Ecto neural progenitor cell (in vitro differentiated cells): Measurements from ENCODE around the gene HES6.

ENCODE experiments used
- DNase-seq: peaks from one replicate; pipeline ENCODE4 v3.0.0-alpha.2; 2018; ENCODE audit warnings: low spot score

HES6 gene

GRCh38 chr2:238254095-238254723 lies 14.4 kb upstream of the HES6 start:
- DNase-seq: no peak

GRCh38 chr2:238252766-238253630 lies 13.2 kb upstream of the HES6 start:
- no peak for DNase-seq

GRCh38 chr2:238251986-238252385 lies 12.1 kb upstream of the HES6 start:
- DNase-seq: no peak

DNA sequence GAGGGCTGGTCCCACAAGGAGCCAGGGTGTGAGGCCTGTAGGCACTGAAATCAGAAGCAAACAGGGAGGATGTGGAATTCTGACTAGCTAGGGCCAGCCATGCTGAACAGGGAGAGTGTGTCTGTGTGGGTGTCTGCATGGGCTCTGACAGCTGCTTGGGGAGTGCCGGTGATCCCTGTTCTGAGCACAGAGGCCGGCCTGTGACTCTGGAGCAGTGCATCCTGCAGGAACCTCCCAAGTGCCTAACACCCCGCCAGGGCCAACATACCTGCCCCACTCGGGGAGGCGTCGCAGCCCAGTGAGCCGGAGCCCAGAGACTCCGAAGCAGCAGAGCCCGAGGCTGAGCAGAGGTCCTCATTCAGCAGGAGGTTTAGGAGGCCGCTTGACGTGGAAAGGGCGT lies 11.5 kb upstream of the HES6 start:
- no peak for DNase-seq

DNA sequence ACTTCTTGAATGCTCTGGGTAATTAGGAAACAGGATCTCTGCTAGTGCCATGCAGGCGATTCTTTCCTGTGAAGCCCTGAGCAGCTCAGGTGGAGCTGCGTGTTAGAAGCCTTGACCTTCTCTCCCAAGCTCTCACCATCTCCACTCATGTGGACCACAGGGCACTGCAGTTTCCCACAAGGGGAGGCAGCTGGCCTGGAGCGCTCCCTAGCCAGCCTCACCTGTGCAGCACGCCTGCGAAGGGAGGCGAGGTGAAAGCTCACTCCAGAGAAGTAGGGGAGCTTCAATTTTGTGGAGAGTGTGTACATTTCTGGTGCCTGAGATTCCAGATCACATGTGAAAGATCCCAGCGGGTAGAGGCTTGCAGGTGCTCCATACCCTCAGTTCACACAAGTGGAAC lies 11.1 kb upstream of the HES6 start:
- no peak for DNase-seq

GRCh38 chr2:238247841-238248453 lies 8.1 kb upstream of the HES6 start:
- no peak for DNase-seq

DNA sequence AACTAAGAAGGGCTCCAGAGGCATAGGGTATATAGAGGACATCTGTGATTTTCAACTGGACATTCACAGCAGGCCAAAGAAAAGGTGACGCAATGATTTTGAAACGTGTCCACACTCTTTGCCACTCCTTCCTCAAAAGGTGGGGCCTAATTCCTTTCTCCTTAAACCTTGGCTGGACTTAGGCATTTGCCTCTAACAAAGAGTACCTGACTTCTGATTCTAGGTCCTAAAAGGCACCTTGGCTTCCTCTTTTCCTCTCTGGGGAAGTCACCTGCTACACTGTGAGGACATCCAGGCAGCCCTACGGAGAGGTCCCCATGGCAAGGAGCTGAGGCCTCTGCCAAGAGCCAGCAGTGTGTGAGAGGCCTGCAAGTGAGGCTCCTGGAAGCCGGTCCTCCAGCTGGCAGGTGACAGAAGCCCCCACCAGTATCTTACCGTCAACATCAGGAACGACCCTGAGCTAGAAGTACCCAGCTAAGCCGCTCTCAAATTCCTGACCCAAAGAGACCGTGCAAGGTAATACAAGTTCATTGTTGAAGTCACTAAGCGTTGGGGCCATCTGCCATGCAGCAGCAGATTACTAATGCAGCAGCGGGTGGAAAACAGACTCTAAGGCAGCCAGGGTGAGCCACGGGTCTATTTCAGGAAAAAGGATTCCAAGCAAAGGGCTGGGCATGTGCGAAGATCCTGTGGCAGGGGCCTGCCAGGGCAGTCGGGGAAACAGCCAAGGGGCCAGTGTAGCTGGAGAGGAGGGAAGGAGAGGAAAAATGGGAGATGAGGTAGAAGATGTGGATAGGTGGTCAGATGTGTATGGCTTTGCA lies 7.4 kb upstream of the HES6 start:
- DNase-seq: no peak

GRCh38 chr2:238244151-238244550 lies 4.3 kb upstream of the HES6 start:
- no peak for DNase-seq

DNA sequence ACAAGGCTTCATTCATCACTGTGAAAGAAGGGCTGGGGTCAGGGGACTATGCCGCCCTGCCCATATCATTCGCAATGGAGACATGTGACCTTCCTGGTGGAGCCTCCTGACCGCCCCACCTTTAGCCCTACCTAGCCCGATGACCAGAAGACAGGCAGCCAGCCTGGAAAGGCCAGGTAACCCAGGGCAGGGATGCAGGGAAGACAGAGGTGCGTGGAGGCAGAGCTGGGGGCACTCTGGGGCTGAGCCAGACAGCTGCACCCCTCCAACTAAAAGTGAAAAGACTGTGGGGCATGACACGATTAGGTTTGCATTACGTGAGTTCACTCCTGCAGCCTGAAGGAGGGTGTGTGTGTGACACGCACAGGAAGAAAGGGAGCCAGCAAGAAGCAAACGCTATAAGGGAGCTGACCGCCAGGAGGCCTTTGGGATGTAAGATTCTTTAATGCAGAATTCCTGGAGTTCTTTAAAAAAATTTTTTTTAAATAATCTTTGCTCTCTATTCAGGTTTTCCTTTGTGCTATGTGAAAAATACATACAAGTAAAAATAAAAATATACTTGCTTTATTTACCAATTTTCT lies 3.7 kb upstream of the HES6 start:
- no peak for DNase-seq

- DNase-seq: no peak
Measured at GRCh38 chr2:238242731-238243495, 3.1 kb upstream of the HES6 start.

- DNase-seq: no peak
Measured at GRCh38 chr2:238241970-238242369, 2.1 kb upstream of the HES6 start.

GRCh38 chr2:238240757-238241711 lies 1.2 kb upstream of the HES6 start:
- peak; percentile 88 for DNase-seq

DNA sequence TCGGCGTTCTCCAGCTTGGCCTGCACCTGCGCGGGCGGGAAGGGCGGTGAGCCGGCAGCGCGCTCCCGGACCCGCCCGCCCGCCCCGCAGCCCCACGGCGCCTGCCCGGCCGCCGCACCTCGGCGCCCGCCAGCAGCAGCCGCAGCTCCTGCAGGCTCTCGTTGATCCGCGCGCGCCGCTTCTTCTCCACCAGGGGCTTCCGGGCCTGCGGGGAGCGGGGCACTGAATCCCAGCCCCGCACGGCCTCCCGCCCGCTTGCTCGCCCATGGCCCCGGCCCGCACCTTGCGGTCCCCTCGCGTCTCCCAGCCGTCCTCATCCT lies 335 bp downstream of the HES6 start:
- DNase-seq: no peak

DNA sequence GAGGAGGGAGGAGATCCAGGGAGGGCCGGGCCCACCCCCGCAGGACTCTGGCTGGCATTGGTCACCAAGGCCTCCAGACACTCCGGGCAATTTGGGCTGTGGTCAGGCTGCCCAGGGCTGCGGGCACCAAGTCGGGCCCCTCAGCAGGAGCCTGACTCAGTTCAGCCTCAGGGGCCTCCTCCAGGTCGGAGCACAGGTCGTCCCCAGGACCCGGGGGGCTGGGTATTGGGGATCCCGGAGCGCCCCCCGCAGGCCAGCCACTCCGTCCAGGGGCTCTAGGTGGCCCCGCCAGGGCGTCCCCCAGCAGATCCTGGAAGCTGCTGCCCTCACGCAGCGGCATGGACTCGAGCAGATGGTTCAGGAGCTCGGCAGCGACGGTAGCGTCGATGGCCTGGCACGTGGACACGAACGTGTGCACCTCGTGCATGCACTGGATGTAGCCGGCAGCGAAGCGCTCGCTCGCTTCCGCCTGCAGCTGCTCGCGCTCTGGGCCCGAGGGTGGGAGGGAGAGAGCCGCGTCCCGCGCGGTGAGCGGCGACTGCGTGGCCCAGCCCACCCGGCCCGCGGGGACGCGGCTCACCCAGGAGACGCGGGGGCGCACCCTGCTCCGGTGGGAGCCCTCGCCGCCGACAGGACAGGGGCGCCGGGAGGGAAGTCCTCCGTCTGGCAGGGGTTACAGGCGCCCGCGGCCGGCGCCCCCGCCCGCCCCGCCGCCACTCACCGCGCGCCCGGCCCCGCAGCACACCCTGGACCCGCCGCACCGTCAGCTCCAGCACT lies 884 bp downstream of the HES6 start:
- DNase-seq: no peak

DNA sequence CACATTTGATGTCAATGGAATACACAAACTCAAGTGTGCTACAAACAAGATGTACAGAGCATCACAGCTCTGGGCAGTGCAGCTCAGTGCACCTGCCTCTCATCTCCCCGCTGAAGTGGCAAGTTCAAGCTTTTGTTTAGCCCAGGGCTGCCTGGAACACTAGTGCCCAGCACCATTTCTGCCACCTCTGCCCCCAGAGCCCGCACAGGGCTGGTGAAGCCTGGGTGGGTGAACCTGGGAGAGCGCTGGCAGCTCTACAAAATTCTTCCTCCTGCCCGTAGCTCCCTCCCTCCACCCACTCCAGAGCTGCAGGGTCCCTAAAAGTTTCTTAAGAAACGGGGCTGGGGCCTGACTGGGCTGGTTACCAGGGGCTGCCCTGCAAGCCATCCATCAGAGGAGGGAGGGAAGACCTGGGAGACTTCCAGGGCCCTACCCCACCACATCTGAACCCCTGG lies 1.5 kb downstream of the HES6 start:
- DNase-seq: no peak

DNA sequence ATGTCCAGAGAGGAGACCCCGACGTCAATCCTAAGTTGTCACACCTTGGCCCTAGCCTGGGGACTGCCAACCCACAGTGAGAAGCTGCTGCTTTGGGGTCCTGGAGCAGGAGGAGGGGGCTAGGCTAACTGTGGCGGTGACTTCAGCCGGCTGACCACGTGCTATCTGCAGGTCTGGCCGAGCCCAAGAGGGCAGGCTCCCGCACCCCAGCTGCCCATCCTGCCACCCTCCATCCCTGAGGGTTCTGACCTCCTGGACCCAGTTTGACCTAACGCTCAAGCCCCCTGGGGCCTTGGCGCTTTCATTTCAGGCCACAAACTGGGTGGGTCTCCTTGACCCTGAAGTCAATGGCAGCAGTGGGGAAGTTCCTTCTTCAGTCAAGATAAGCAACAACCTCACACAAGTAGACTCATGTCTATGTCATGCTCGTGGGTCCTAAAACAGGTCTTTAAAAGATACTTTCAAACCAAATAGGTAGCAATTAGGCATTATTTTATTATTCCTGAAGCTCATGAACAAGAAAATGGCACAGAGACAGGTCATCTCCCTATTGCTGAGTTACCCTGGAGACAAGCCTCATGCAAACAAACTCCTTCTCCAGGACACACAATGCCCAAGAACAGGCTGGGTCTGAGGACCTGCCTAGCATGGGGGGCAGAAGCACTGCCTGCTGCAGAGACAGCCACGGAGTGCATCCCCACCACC lies 2.3 kb downstream of the HES6 start:
- no peak for DNase-seq

DNA sequence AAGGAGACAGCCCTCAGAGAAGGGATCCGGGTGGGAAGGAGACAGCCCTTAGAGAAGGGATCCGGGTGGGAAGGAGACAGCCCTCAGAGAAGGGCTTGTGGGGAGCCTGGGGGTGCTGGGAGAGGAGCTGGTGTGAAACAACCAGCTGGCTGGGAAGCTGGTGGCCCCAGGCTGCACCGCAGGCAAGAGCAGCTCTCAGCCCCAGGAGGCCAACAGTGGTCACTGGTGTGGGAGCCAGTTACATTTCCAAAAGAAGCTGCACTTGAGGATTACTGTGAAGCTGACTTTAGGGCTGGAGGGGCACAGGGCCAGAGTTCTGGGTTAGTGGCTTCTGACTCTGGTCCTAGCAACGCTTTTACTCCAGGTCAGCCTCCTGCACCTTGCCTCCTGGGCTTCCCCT lies 3.3 kb downstream of the HES6 start:
- DNase-seq: no peak

DNA sequence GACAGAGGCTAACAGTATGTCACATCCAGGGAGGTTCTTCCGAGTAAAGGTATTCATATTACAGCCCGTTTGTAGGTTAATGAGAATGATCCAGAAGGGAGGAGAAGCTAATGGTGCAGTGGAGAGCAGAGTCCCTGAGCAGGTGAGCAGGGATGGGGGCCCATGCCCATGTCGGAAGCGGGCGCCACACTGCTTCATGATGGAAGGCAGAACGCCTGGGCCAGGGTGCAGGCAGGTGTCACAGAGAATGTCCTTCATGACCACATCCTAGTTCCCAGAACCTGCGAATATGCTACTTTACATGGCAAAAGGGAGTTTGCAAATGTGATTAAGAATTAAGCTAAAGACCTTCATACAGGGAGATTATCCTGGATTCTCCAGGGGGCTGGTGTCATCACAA lies 4.0 kb downstream of the HES6 start:
- no peak for DNase-seq

DNA sequence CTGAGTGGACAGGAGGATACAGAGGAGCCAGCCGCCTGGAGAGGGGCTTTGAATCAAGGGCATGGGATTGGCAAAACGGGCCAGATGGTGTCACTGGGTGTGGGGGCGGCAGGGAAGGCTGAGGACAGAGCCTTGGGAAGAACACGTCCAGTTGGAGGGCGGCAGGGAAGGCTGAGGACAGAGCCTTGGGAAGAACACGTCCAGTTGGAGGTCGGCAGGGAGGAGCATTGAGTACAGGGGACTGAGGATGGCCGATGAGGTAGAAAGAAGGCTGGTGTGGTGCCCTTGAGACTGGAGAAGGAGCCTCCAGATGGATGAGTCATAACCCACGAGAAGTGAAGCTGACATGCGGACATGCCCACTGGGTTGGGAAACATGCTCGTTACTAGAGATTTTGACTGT lies 4.5 kb downstream of the HES6 start:
- no peak for DNase-seq
